ENCODE measurements around the gene LIX1L. TPM values are rescaled to one million over a fixed set of nuclear protein-coding genes. Genes with fewer than 3 reads are reported as not detected.
A peak's percentile ranks its signal among the peaks of the same experiment; 100 is the strongest.

The LIX1L gene
- total and polyA plus RNA-seq, 2 of the 13 experiments (the other 11 are each of a cell fraction or from before 2014, with no cell fraction given), result 8.1 to 24.9 TPM

GRCh38 chr1:145927063-145927886 is 30.5 kb downstream of the LIX1L start, which contains the start of gene RBM8A (continued):
- peak; percentile 75; the same call in 1 of the 2 replicates for TF ChIP-seq ZBTB38 (CRISPR knock-in tag; IDR thresholded peaks at IDR 0.05)
- TF ChIP-seq ZNF253 (CRISPR knock-in tag; IDR thresholded peaks at IDR 0.05; ENCODE audit: borderline replicate concordance), result no peak
- TF ChIP-seq TFAP4 (IDR thresholded peaks at IDR 0.05; ENCODE audit: borderline replicate concordance, low read depth), result no peak
- TF ChIP-seq ZSCAN29 (CRISPR knock-in tag; conservative IDR thresholded peaks at IDR 0.05), result no peak
- TF ChIP-seq TP53 (CRISPR knock-in tag; conservative IDR thresholded peaks at IDR 0.05), result no peak
- TF ChIP-seq ZBTB49 (CRISPR knock-in tag; IDR thresholded peaks at IDR 0.05; ENCODE audit: borderline replicate concordance), result no peak
- TF ChIP-seq ZNF761 (CRISPR knock-in tag; conservative IDR thresholded peaks at IDR 0.05), result no peak
- no peak for TF ChIP-seq ZNF839 (CRISPR knock-in tag; IDR thresholded peaks at IDR 0.05; ENCODE audit: borderline replicate concordance)
- TF ChIP-seq ARNTL (CRISPR knock-in tag; IDR thresholded peaks at IDR 0.05), result peak; percentile 62; the same call in 1 of the 2 replicates
- peak; percentile 31; the same call in 1 of the 2 replicates for TF ChIP-seq SOX5 (CRISPR knock-in tag; IDR thresholded peaks at IDR 0.05; ENCODE audit: borderline replicate concordance)
- no peak; the same call in 1 of the 2 replicates for TF ChIP-seq ZNF772 (CRISPR knock-in tag; IDR thresholded peaks at IDR 0.05)
- TF ChIP-seq ZNF614 (CRISPR knock-in tag; IDR thresholded peaks at IDR 0.05; ENCODE audit: borderline replicate concordance), result peak; percentile 38; the same call in 1 of the 2 replicates
- no peak for TF ChIP-seq STAT5B (CRISPR knock-in tag; IDR thresholded peaks at IDR 0.05)
- TF ChIP-seq ZNF589 (CRISPR knock-in tag; conservative IDR thresholded peaks at IDR 0.05), result 0 out of 2 replicates have a peak, but pooled peaks have one; percentile 60
- TF ChIP-seq ZNF639 (CRISPR knock-in tag; conservative IDR thresholded peaks at IDR 0.05), result no peak
- no peak for TF ChIP-seq RCOR2 (CRISPR knock-in tag; IDR thresholded peaks at IDR 0.05)
- TF ChIP-seq ZNF331 (CRISPR knock-in tag; IDR thresholded peaks at IDR 0.05), result no peak; the same call in 1 of the 2 replicates
- no peak for TF ChIP-seq NONO (IDR thresholded peaks at IDR 0.05)
- peak; percentile 95 for TF ChIP-seq NONO (CRISPR knock-in tag; conservative IDR thresholded peaks at IDR 0.05)
- TF ChIP-seq CAMTA2 (CRISPR knock-in tag; IDR thresholded peaks at IDR 0.05; ENCODE audit: borderline replicate concordance), result 0 out of 2 replicates have a peak, but pooled peaks have one; percentile 50
- no peak for TF ChIP-seq PRDM10 (CRISPR knock-in tag; IDR thresholded peaks at IDR 0.05; ENCODE audit: low read depth)
- TF ChIP-seq ZNF143 (CRISPR knock-in tag; IDR thresholded peaks at IDR 0.05), result peak; percentile 86
- TF ChIP-seq RFX1 (IDR thresholded peaks at IDR 0.05), result no peak

Measured in HepG2 (cell line).